ENCODE measurements around the gene KRTAP20-4. TPM values are rescaled to one million over a fixed set of nuclear protein-coding genes. Genes with fewer than 3 reads are reported as not detected.

The KRTAP20-4 gene
- total RNA-seq, 1 donor from 2014 or later = not detected

- no peak for DNase-seq
Observed at GRCh38 chr21:30652891-30653290, 32.5 kb downstream of the KRTAP20-4 start.

- no peak for DNase-seq
Observed at GRCh38 chr21:30668776-30669175, 48.3 kb downstream of the KRTAP20-4 start.

Small RNA genes within 50 kb of the gene (small RNA-seq; reads per million reads assigned to genes)
- gene KRTAP20-1 (ENCODE audit: low replicate concordance) = not detected
- not detected for gene KRTAP20-3 (ENCODE audit: low replicate concordance)
- gene KRTAP20-4 (ENCODE audit: low replicate concordance) = not detected
- gene KRTAP22-1 (ENCODE audit: low replicate concordance) = not detected
- not detected for gene KRTAP22-2 (ENCODE audit: low replicate concordance)

Other genes with a start within 250 kb of the KRTAP20-4 start
- gene KRTAP13-2, start 248.4 kb upstream of the KRTAP20-4 start, total RNA-seq = 2.9 TPM
- 0.99 TPM for gene KRTAP13-1, start 224.6 kb upstream of the KRTAP20-4 start, total RNA-seq
- gene KRTAP13-3, start 194.7 kb upstream of the KRTAP20-4 start, total RNA-seq = not detected
- gene KRTAP13-4, start 190.4 kb upstream of the KRTAP20-4 start, total RNA-seq = not detected
- not detected for gene KRTAP15-1, start 180.4 kb upstream of the KRTAP20-4 start, total RNA-seq
- gene KRTAP19-1, start 140.3 kb upstream of the KRTAP20-4 start, total RNA-seq = 11.4 TPM
- not detected for gene KRTAP19-2, start 133.2 kb upstream of the KRTAP20-4 start, total RNA-seq
- gene KRTAP19-3, start 128.6 kb upstream of the KRTAP20-4 start, total RNA-seq = 9.7 TPM
- not detected for gene KRTAP19-4, start 123.5 kb upstream of the KRTAP20-4 start, total RNA-seq
- gene KRTAP19-5, start 118.5 kb upstream of the KRTAP20-4 start, total RNA-seq = 25.9 TPM
- gene KRTAP19-6, start 78.8 kb upstream of the KRTAP20-4 start, total RNA-seq = not detected
- not detected for gene KRTAP19-7, start 59.3 kb upstream of the KRTAP20-4 start, total RNA-seq
- not detected for gene KRTAP22-2, start 30.2 kb upstream of the KRTAP20-4 start, total RNA-seq
- gene KRTAP6-3, start 28.2 kb upstream of the KRTAP20-4 start, total RNA-seq = not detected
- not detected for gene KRTAP6-2, start 21.7 kb upstream of the KRTAP20-4 start, total RNA-seq
- gene KRTAP22-1, start 19.5 kb upstream of the KRTAP20-4 start, total RNA-seq = not detected
- not detected for gene KRTAP6-1, start 6.7 kb upstream of the KRTAP20-4 start, total RNA-seq
- not detected for gene KRTAP20-1, start 4.2 kb upstream of the KRTAP20-4 start, total RNA-seq
- gene KRTAP20-2, start 14.6 kb downstream of the KRTAP20-4 start, total RNA-seq = 1.2 TPM
- not detected for gene KRTAP20-3, start 22.2 kb downstream of the KRTAP20-4 start, total RNA-seq
- not detected for gene KRTAP21-3, start 98.2 kb downstream of the KRTAP20-4 start, total RNA-seq
- gene KRTAP21-2, start 126.6 kb downstream of the KRTAP20-4 start, total RNA-seq = 1.3 TPM
- not detected for gene KRTAP21-1, start 134.8 kb downstream of the KRTAP20-4 start, total RNA-seq
- gene KRTAP8-1, start 192.6 kb downstream of the KRTAP20-4 start, total RNA-seq = 2.5 TPM
- 3.4 TPM for gene KRTAP7-1, start 209.1 kb downstream of the KRTAP20-4 start, total RNA-seq